HepG2 (cell line): ENCODE results near the gene PDILT. TPM values are rescaled to one million over a fixed set of nuclear protein-coding genes. Genes with fewer than 3 reads are reported as not detected.

ENCODE experiments used
- BHLHE40 ChIP-seq: IDR thresholded peaks from 2 replicates; pipeline ENCODE4 v1.6.1; 2011; ENCODE audit warnings: low read length, improper control_type of control experiment
- DMTF1 ChIP-seq: sonication (generic); formaldehyde crosslinking; IDR thresholded peaks from 2 replicates; pipeline ENCODE4 v1.4.0; 2020; ENCODE audit warnings: mild to moderate bottlenecking, missing genetic modification reagents
- FOXA3 ChIP-seq: IDR thresholded peaks from 2 replicates; pipeline ENCODE4 v1.6.1; 2016; ENCODE audit warnings: missing genetic modification reagents, missing compliant biosample characterization
- HOXA3 ChIP-seq: sonication (generic); formaldehyde crosslinking; IDR thresholded peaks from 2 replicates; pipeline ENCODE4 v1.5.0; 2020; ENCODE audit warnings: missing genetic modification reagents
- RBFOX2 ChIP-seq: fragments of 200-400 bp; formaldehyde crosslinking; IDR thresholded peaks from 2 replicates; pipeline ENCODE4 v1.6.1; 2017; ENCODE audit warnings: low read depth, mild to moderate bottlenecking, low read length
- SAP130 ChIP-seq: IDR thresholded peaks from 2 replicates; pipeline ENCODE4 v1.6.1; 2016; ENCODE audit warnings: low read depth
- SPEN ChIP-seq: sonication (generic); formaldehyde crosslinking; IDR thresholded peaks from 2 replicates; pipeline ENCODE4 v1.5.1; 2020; ENCODE audit warnings: low read depth, mild to moderate bottlenecking, missing genetic modification reagents
- ZKSCAN5 ChIP-seq: sonication (generic); formaldehyde crosslinking; IDR thresholded peaks from 2 replicates; pipeline ENCODE4 v1.5.1; 2020; ENCODE audit warnings: mild to moderate bottlenecking, missing genetic modification reagents
- ZNF382 ChIP-seq: sonication (generic); formaldehyde crosslinking; IDR thresholded peaks from 2 replicates; pipeline ENCODE4 v1.5.0; 2020; ENCODE audit warnings: missing genetic modification reagents, mild to moderate bottlenecking, borderline replicate concordance
- ZNF615 ChIP-seq: sonication (generic); formaldehyde crosslinking; IDR thresholded peaks from 2 replicates; pipeline ENCODE4 v1.5.0; 2020; ENCODE audit warnings: mild to moderate bottlenecking, missing genetic modification reagents, borderline replicate concordance
- ZNF619 ChIP-seq: sonication (generic); formaldehyde crosslinking; IDR thresholded peaks from 2 replicates; pipeline ENCODE4 v1.4.0; 2020; ENCODE audit warnings: mild to moderate bottlenecking, missing genetic modification reagents
- ZNF644 ChIP-seq: IDR thresholded peaks from 2 replicates; pipeline ENCODE4 v1.6.1; 2016; ENCODE audit warnings: low read depth
- ZNF704 ChIP-seq: sonication (generic); formaldehyde crosslinking; IDR thresholded peaks from 2 replicates; pipeline ENCODE4 v1.8.1; 2023; ENCODE audit warnings: mild to moderate bottlenecking, inconsistent platforms, moderate library complexity, missing genetic modification reagents, borderline replicate concordance
- ZNF883 ChIP-seq: sonication (generic); formaldehyde crosslinking; IDR thresholded peaks from 2 replicates; pipeline ENCODE4 v1.5.1; 2020; ENCODE audit warnings: mild to moderate bottlenecking, missing genetic modification reagents; ENCODE audit errors: not compliant biosample characterization
- ZNF891 ChIP-seq: sonication (generic); formaldehyde crosslinking; IDR thresholded peaks from 2 replicates; pipeline ENCODE4 v1.5.0; 2020; ENCODE audit warnings: mild to moderate bottlenecking, missing genetic modification reagents
- ZSCAN21 ChIP-seq: sonication (generic); formaldehyde crosslinking; IDR thresholded peaks from 2 replicates; pipeline ENCODE4 v1.8.0; 2022; ENCODE audit warnings: mild to moderate bottlenecking, missing genetic modification reagents, moderate library complexity, borderline replicate concordance
- polyA plus RNA-seq, 8 experiments: library from polyadenylated mRNA; depleted of rRNA in 3 of 8; stranded (reverse) in 7 of 8; unstranded in 1 of 8; fragments of >200 nt; fragmentation: Illumina TruSeq in 4 of 8; extraction: Trizol in 4 of 8; gene quantifications; 2 replicates each; pipeline versions ENCODE4 v1.2.1 to v1.2.3, GENCODE V29; 2011 to 2016; ENCODE audit warnings: low read depth in 4 of 8, missing spikeins in 1 of 8, mixed read lengths in 1 of 8; ENCODE audit not compliant: insufficient read depth in 1 of 8
- total RNA-seq, 5 experiments: library from RNA; depleted of rRNA; stranded (reverse); fragments of >200 nt; fragmentation: Illumina TruSeq; extraction: Trizol; gene quantifications; 2 replicates each; pipeline ENCODE4 v1.2.3, GENCODE V29; 2016; ENCODE audit warnings: low read depth in 1 of 5
- TF ChIP-seq, protein P1 (sequence below): IDR thresholded peaks from 2 replicates; pipeline ENCODE4 v1.6.1; 2016; ENCODE audit warnings: low read depth
- TF ChIP-seq, protein P2 (sequence below): sonication (generic); formaldehyde crosslinking; IDR thresholded peaks from 2 replicates; pipeline ENCODE4 v1.4.0; 2020; ENCODE audit warnings: missing genetic modification reagents, borderline replicate concordance

PDILT gene
- total and polyA plus RNA-seq, 2 of the 13 experiments (the other 11 are each of a cell fraction or from before 2014, with no cell fraction given): not detected

- TF ChIP-seq, protein P1, sequence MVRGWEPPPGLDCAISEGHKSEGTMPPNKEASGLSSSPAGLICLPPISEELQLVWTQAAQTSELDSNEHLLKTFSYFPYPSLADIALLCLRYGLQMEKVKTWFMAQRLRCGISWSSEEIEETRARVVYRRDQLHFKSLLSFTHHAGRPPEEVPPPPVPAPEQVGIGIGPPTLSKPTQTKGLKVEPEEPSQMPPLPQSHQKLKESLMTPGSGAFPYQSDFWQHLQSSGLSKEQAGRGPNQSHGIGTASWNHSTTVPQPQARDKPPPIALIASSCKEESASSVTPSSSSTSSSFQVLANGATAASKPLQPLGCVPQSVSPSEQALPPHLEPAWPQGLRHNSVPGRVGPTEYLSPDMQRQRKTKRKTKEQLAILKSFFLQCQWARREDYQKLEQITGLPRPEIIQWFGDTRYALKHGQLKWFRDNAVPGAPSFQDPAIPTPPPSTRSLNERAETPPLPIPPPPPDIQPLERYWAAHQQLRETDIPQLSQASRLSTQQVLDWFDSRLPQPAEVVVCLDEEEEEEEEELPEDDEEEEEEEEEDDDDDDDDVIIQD (CRISPR knock-in tag): 0 out of 2 replicates have a peak, but pooled peaks have one; percentile 45
- 0 out of 2 replicates have a peak, but pooled peaks have one; percentile 58 for TF ChIP-seq ZNF891 (CRISPR knock-in tag)
- no peak for TF ChIP-seq ZNF382
- TF ChIP-seq ZNF644 (CRISPR knock-in tag): 0 out of 2 replicates have a peak, but pooled peaks have one; percentile 46
- peak; percentile 80; the same call in 1 of the 2 replicates for TF ChIP-seq ZKSCAN5
- no peak for TF ChIP-seq RBFOX2
- TF ChIP-seq ZNF704 (CRISPR knock-in tag): 0 out of 2 replicates have a peak, but pooled peaks have one; percentile 37
- TF ChIP-seq ZNF619 (CRISPR knock-in tag): no peak
- TF ChIP-seq HOXA3 (CRISPR knock-in tag): peak; percentile 57; the same call in 1 of the 2 replicates
- TF ChIP-seq BHLHE40: no peak
- TF ChIP-seq DMTF1 (CRISPR knock-in tag): no peak
- TF ChIP-seq ZNF883 (CRISPR knock-in tag): no peak
- TF ChIP-seq, protein P2, sequence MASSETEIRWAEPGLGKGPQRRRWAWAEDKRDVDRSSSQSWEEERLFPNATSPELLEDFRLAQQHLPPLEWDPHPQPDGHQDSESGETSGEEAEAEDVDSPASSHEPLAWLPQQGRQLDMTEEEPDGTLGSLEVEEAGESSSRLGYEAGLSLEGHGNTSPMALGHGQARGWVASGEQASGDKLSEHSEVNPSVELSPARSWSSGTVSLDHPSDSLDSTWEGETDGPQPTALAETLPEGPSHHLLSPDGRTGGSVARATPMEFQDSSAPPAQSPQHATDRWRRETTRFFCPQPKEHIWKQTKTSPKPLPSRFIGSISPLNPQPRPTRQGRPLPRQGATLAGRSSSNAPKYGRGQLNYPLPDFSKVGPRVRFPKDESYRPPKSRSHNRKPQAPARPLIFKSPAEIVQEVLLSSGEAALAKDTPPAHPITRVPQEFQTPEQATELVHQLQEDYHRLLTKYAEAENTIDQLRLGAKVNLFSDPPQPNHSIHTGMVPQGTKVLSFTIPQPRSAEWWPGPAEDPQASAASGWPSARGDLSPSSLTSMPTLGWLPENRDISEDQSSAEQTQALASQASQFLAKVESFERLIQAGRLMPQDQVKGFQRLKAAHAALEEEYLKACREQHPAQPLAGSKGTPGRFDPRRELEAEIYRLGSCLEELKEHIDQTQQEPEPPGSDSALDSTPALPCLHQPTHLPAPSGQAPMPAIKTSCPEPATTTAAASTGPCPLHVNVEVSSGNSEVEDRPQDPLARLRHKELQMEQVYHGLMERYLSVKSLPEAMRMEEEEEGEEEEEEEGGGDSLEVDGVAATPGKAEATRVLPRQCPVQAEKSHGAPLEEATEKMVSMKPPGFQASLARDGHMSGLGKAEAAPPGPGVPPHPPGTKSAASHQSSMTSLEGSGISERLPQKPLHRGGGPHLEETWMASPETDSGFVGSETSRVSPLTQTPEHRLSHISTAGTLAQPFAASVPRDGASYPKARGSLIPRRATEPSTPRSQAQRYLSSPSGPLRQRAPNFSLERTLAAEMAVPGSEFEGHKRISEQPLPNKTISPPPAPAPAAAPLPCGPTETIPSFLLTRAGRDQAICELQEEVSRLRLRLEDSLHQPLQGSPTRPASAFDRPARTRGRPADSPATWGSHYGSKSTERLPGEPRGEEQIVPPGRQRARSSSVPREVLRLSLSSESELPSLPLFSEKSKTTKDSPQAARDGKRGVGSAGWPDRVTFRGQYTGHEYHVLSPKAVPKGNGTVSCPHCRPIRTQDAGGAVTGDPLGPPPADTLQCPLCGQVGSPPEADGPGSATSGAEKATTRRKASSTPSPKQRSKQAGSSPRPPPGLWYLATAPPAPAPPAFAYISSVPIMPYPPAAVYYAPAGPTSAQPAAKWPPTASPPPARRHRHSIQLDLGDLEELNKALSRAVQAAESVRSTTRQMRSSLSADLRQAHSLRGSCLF: no peak
- TF ChIP-seq SAP130 (CRISPR knock-in tag): peak; percentile 31; the same call in 1 of the 2 replicates
- peak; percentile 21; the same call in 1 of the 2 replicates for TF ChIP-seq FOXA3 (CRISPR knock-in tag)
- TF ChIP-seq ZNF615: no peak
- no peak; the same call in 1 of the 2 replicates for TF ChIP-seq SPEN (CRISPR knock-in tag)
- TF ChIP-seq ZSCAN21: 0 out of 2 replicates have a peak, but pooled peaks have one; percentile 37
These were observed 5.0 kb upstream of the PDILT start, which contains the start of gene ACSM5 (continued) for GRCh38 chr16:20409398-20410120.
